GM23338 (cell line): ENCODE results near the gene EIF4E.
"Not testable (repeated sequence)": the region's sequence is repeated elsewhere in the genome, so short reads cannot be mapped to it uniquely, and the experiment has no call there.

Experiments
- CREB1 ChIP-seq: fragments of 250-450 bp; sonication (Bioruptor Pico); IDR thresholded peaks from 2 replicates; pipeline ENCODE4 v1.5.0; 2020; ENCODE audit warnings: low read depth, mild to moderate bottlenecking, moderate library complexity
- EZH2 ChIP-seq: fragments of 200-600 bp; sonication (generic); IDR thresholded peaks from one replicate; pipeline ENCODE4 v1.8.0; 2017; ENCODE audit warnings: antibody characterized with exemption, mild to moderate bottlenecking, low read depth; ENCODE audit not compliant: unreplicated experiment
- EZH2phosphoT487 ChIP-seq: fragments of 200-600 bp; sonication (generic); IDR thresholded peaks from one replicate; pipeline ENCODE4 v1.8.1; 2018; ENCODE audit warnings: antibody characterized with exemption; ENCODE audit not compliant: unreplicated experiment
- POLR2AphosphoS5 ChIP-seq: IDR thresholded peaks from 2 replicates; pipeline ENCODE4 v1.6.1; 2016; ENCODE audit warnings: antibody characterized with exemption, low read depth
- REST ChIP-seq: IDR thresholded peaks from one replicate; pipeline ENCODE4 v1.6.1; 2018; ENCODE audit warnings: antibody characterized with exemption; ENCODE audit not compliant: unreplicated experiment
- TF ChIP-seq, protein P1 (sequence below), 2 experiments: fragments of 200-600 bp in 1 of 2; sonication (generic) in 1 of 2; conservative IDR thresholded peaks; 2 replicates each; pipeline versions ENCODE4 v1.5.1 to v1.6.1; 2016 to 2017; ENCODE audit warnings: antibody characterized with exemption in 2 of 2, low read depth in 2 of 2, mild to moderate bottlenecking in 2 of 2, moderate library complexity in 1 of 2

DNA sequence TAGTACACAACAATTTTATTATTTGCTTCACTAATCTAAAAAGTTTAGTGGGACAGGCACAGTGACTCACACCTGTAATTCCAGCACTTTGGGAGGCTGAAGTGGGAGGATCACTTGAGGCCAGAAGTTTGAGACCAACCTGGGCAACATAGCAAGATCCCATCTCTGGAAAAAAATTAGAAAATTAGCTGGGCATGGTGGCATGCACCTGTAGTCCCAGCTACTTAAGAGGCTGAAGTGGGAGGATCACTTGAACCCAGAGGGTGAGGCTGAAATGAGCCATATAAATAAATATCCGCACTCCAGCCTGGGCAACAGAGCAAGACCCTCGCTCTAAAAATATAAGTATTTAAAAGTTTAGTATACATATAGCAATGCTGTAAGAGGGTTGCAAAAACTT is 42.6 kb downstream of the EIF4E start:
- not testable (repeated sequence) for TF ChIP-seq POLR2AphosphoS5, EZH2, EZH2phosphoT487, REST, CREB1
- TF ChIP-seq, protein P1, sequence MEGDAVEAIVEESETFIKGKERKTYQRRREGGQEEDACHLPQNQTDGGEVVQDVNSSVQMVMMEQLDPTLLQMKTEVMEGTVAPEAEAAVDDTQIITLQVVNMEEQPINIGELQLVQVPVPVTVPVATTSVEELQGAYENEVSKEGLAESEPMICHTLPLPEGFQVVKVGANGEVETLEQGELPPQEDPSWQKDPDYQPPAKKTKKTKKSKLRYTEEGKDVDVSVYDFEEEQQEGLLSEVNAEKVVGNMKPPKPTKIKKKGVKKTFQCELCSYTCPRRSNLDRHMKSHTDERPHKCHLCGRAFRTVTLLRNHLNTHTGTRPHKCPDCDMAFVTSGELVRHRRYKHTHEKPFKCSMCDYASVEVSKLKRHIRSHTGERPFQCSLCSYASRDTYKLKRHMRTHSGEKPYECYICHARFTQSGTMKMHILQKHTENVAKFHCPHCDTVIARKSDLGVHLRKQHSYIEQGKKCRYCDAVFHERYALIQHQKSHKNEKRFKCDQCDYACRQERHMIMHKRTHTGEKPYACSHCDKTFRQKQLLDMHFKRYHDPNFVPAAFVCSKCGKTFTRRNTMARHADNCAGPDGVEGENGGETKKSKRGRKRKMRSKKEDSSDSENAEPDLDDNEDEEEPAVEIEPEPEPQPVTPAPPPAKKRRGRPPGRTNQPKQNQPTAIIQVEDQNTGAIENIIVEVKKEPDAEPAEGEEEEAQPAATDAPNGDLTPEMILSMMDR (conservative IDR thresholded peaks at IDR 0.05; ENCODE audit: low read depth in 2 of 2), result not testable (repeated sequence)
